ENCODE measurements around the gene AHI1.

The AHI1 gene

GRCh38 chr6:135323202-135323668 is 174.3 kb downstream of the AHI1 start:
- DNase-seq (ENCODE audit: insufficient read length, low spot score) (no peak), FAIRE-seq (no peak)
- TF ChIP-seq CTCF (IDR thresholded peaks at IDR 0.05; ENCODE audit: insufficient read depth, missing control alignments) = no peak

GRCh38 chr6:135322427-135323201 is 174.9 kb downstream of the AHI1 start:
- DNase-seq (ENCODE audit: insufficient read length, low spot score) (no peak), FAIRE-seq (no peak)

GRCh38 chr6:135320721-135321621 is 176.6 kb downstream of the AHI1 start:
- DNase-seq (ENCODE audit: insufficient read length, low spot score) (no peak), FAIRE-seq (no peak)
- TF ChIP-seq CTCF (IDR thresholded peaks at IDR 0.05; ENCODE audit: insufficient read depth, missing control alignments) = no peak

More at GRCh38 chr6:135322427-135323201, 174.9 kb downstream of the AHI1 start:
- no peak for TF ChIP-seq CTCF (IDR thresholded peaks at IDR 0.05; ENCODE audit: insufficient read depth, missing control alignments)

- TF ChIP-seq CTCF (IDR thresholded peaks at IDR 0.05; ENCODE audit: insufficient read depth, missing control alignments) = no peak
- no peak for DNase-seq (ENCODE audit: insufficient read length, low spot score)
- no peak for FAIRE-seq
Measured at GRCh38 chr6:135319819-135320218, 177.7 kb downstream of the AHI1 start.

GRCh38 chr6:135318738-135319469 is 178.6 kb downstream of the AHI1 start:
- no peak for TF ChIP-seq CTCF (IDR thresholded peaks at IDR 0.05; ENCODE audit: insufficient read depth, missing control alignments)
- FAIRE-seq (no peak), DNase-seq (ENCODE audit: insufficient read length, low spot score) (no peak)

GRCh38 chr6:135314543-135314942 is 183.0 kb downstream of the AHI1 start:
- no peak for TF ChIP-seq CTCF (IDR thresholded peaks at IDR 0.05; ENCODE audit: insufficient read depth, missing control alignments)
- FAIRE-seq = no peak
- DNase-seq (ENCODE audit: insufficient read length, low spot score) = no peak

Measured in D721Med (cell line).